Measurements from ENCODE around the gene ITIH6.

GRCh38 chrX:54817220-54817820 lies 19.3 kb upstream of the ITIH6 start:
- TF ChIP-seq, protein P1, sequence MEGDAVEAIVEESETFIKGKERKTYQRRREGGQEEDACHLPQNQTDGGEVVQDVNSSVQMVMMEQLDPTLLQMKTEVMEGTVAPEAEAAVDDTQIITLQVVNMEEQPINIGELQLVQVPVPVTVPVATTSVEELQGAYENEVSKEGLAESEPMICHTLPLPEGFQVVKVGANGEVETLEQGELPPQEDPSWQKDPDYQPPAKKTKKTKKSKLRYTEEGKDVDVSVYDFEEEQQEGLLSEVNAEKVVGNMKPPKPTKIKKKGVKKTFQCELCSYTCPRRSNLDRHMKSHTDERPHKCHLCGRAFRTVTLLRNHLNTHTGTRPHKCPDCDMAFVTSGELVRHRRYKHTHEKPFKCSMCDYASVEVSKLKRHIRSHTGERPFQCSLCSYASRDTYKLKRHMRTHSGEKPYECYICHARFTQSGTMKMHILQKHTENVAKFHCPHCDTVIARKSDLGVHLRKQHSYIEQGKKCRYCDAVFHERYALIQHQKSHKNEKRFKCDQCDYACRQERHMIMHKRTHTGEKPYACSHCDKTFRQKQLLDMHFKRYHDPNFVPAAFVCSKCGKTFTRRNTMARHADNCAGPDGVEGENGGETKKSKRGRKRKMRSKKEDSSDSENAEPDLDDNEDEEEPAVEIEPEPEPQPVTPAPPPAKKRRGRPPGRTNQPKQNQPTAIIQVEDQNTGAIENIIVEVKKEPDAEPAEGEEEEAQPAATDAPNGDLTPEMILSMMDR (conservative IDR thresholded peaks at IDR 0.05; ENCODE audit: low read depth, low read length): no peak
- no peak for TF ChIP-seq EZH2 (IDR thresholded peaks at IDR 0.05; ENCODE audit: low read length, unreplicated experiment)
- TF ChIP-seq EZH2phosphoT487 (IDR thresholded peaks at IDR 0.05; ENCODE audit: borderline replicate concordance, low read length): no peak
